IMR-90 (cell line): ENCODE results near the gene HOXC6. TPM values are rescaled to one million over a fixed set of nuclear protein-coding genes. Genes with fewer than 3 reads are reported as not detected.
A peak's percentile ranks its signal among the peaks of the same experiment; 100 is the strongest.

ENCODE experiments used
- ATAC-seq: fragments of 200-7000 bp; cut with Tn5 transposase; 2 replicates; pipeline ENCODE4 v1.9.1; 2020; ENCODE audit warnings: low read depth, mild to moderate bottlenecking, moderate library complexity
- BruUV-seq: library from RNA; stranded (reverse); fragments of 400-500 nt; replicated peaks from 2 replicates; lab custom pipeline; 2021; lab: Mats Ljungman, UMichigan
- CTCF ChIA-PET: fragments of 300-600 bp; formaldehyde crosslinking; extraction: SDS; loops from one replicate; lab custom pipeline; 2021; ENCODE audit warnings: antibody characterized with exemption; lab: Yijun Ruan, JAX
- POLR2A ChIA-PET: fragments of 300-600 bp; sonication (Branson Sonifier 250); formaldehyde crosslinking; loops from one replicate; lab custom pipeline; 2022; ENCODE audit warnings: antibody characterized with exemption; ENCODE audit not compliant: unreplicated experiment; lab: Charles Lee
- DNase-seq: peaks from one replicate; pipeline ENCODE4 v3.0.0; 2013
- H2AFZ ChIP-seq: replicated peaks from 2 replicates; pipeline ENCODE3; 2013; ENCODE audit warnings: low read length, mild to moderate bottlenecking; ENCODE audit not compliant: poor library complexity
- H2AK5ac ChIP-seq: 2 replicates; pipeline ENCODE4 v1.6.1; 2013; ENCODE audit warnings: low read depth, low read length, inconsistent platforms
- H2AK9ac ChIP-seq: replicated peaks from 2 replicates; pipeline ENCODE3; 2013; ENCODE audit warnings: mild to moderate bottlenecking, low read depth, low read length, moderate library complexity; ENCODE audit not compliant: poor library complexity
- H2BK120ac ChIP-seq: 2 replicates; pipeline ENCODE4 v1.6.1; 2013; ENCODE audit warnings: low read depth, low read length, inconsistent platforms
- H2BK15ac ChIP-seq: 3 replicates; pipeline ENCODE4 v1.6.1; 2013; ENCODE audit warnings: low read depth, low read length, inconsistent platforms
- H2BK20ac ChIP-seq: 2 replicates; pipeline ENCODE4 v1.6.1; 2013; ENCODE audit warnings: low read depth, mild to moderate bottlenecking, inconsistent platforms, low read length, moderate library complexity
- H2BK5ac ChIP-seq: 2 replicates; pipeline ENCODE4 v1.6.1; 2013; ENCODE audit warnings: mild to moderate bottlenecking, low read depth, low read length, inconsistent platforms; ENCODE audit not compliant: poor library complexity, severe bottlenecking
- H3K14ac ChIP-seq: replicated peaks from 2 replicates; pipeline ENCODE4 v1.6.1; 2013; ENCODE audit warnings: low read depth, low read length, inconsistent platforms
- H3K18ac ChIP-seq: 2 replicates; pipeline ENCODE4 v1.6.1; 2013; ENCODE audit warnings: low read depth, low read length, control low read depth
- H3K23ac ChIP-seq: 2 replicates; pipeline ENCODE4 v1.6.1; 2013; ENCODE audit warnings: low read depth, low read length, inconsistent platforms
- H3K27ac ChIP-seq: 2 replicates; pipeline ENCODE4 v1.5.1; 2013; ENCODE audit warnings: mild to moderate bottlenecking, control low read depth, low read length; ENCODE audit not compliant: insufficient read depth
- H3K27me3 ChIP-seq: 2 replicates; pipeline ENCODE4 v1.6.1; 2013; ENCODE audit warnings: low read length; ENCODE audit not compliant: control insufficient read depth, insufficient read depth
- H3K36me3 ChIP-seq: 2 replicates; pipeline ENCODE4 v1.6.1; 2013; ENCODE audit warnings: low read length, mixed read lengths; ENCODE audit not compliant: control insufficient read depth, insufficient read depth
- H3K4ac ChIP-seq: 2 replicates; pipeline ENCODE4 v1.6.1; 2013; ENCODE audit warnings: low read depth, low read length, inconsistent platforms
- H3K4me1 ChIP-seq: 2 replicates; pipeline ENCODE4 v1.6.1; 2013; ENCODE audit warnings: low read length, mixed read lengths; ENCODE audit not compliant: control insufficient read depth, insufficient read depth
- H3K4me2 ChIP-seq: 2 replicates; pipeline ENCODE4 v1.6.1; 2013; ENCODE audit warnings: low read depth, mild to moderate bottlenecking, control low read depth, low read length, moderate library complexity
- H3K4me3 ChIP-seq: 2 replicates; pipeline ENCODE4 v1.5.1; 2013; ENCODE audit warnings: low read depth, mild to moderate bottlenecking, control low read depth, low read length, moderate library complexity; ENCODE audit not compliant: insufficient read depth
- H3K56ac ChIP-seq: 2 replicates; pipeline ENCODE4 v1.6.1; 2013; ENCODE audit warnings: low read length, inconsistent platforms; ENCODE audit not compliant: insufficient read depth; ENCODE audit errors: extremely low read depth
- H3K79me1 ChIP-seq, 2 experiments: 2 replicates each; pipeline ENCODE4 v1.6.1; 2013; ENCODE audit warnings: low read length in 2 of 2, inconsistent platforms in 1 of 2, low read depth in 1 of 2
- H3K9ac ChIP-seq: 2 replicates; pipeline ENCODE4 v1.6.1; 2013; ENCODE audit warnings: low read depth, low read length, control low read depth
- H3K9me1 ChIP-seq: 2 replicates; pipeline ENCODE4 v1.6.1; 2013; ENCODE audit warnings: low read length, inconsistent platforms; ENCODE audit not compliant: insufficient read depth
- H3K9me3 ChIP-seq: 2 replicates; pipeline ENCODE4 v1.6.1; 2013; ENCODE audit warnings: low read length; ENCODE audit not compliant: control insufficient read depth, insufficient read depth
- H4K20me1 ChIP-seq: 2 replicates; pipeline ENCODE4 v1.6.1; 2013; ENCODE audit warnings: low read length, inconsistent platforms; ENCODE audit not compliant: insufficient read depth
- H4K5ac ChIP-seq: 2 replicates; pipeline ENCODE4 v1.6.1; 2013; ENCODE audit warnings: mild to moderate bottlenecking, low read depth, low read length, control low read depth
- H4K8ac ChIP-seq, 2 experiments: 2 replicates each; pipeline ENCODE4 v1.6.1; 2013; ENCODE audit warnings: low read depth in 2 of 2, low read length in 2 of 2, control low read depth in 1 of 2, inconsistent platforms in 1 of 2
- H4K91ac ChIP-seq: 2 replicates; pipeline ENCODE4 v1.6.1; 2013; ENCODE audit warnings: low read depth, low read length, inconsistent platforms; ENCODE audit not compliant: insufficient read depth
- CEBPB ChIP-seq: IDR thresholded peaks from 2 replicates; pipeline ENCODE4 v1.6.1; 2012; ENCODE audit warnings: low read depth, low read length, improper control_type of control experiment
- NFE2L2 ChIP-seq: fragments of 150-350 bp; IDR thresholded peaks from 2 replicates; pipeline ENCODE4 v1.6.1; 2016; ENCODE audit warnings: low read depth, mild to moderate bottlenecking, low read length
- WGBS, 2 experiments: methylation state at CpG; one replicate each; pipeline versions ENCODE4 v1.1.5 to v1.1.7; 2013; ENCODE audit warnings: missing lambda C conversion rate in 2 of 2; ENCODE audit not compliant: insufficient read length in 1 of 2; ENCODE audit errors: extremely low coverage in 2 of 2; 5-methylcytosine and 5-hydroxymethylcytosine counted together
- dilution Hi-C: fragments of 300-500 bp; cut with HindIII; formaldehyde crosslinking; loops from one replicate; pipeline ENCODE4 v1.14.3; 2018; ENCODE audit warnings: low sequenced_read_pairs; ENCODE audit not compliant: unreplicated experiment
- in situ Hi-C: fragments of 300-500 bp; cut with MboI; formaldehyde crosslinking; loops from 3 replicates; pipeline ENCODE4 v1.14.3; 2019; ENCODE audit warnings: low sequenced_read_pairs, inconsistent platforms, mixed read lengths
- intact Hi-C: fragments of 100-400 bp; cut with micrococcal nuclease; formaldehyde crosslinking; loops from 2 replicates; pipeline ENCODE4 v1.10.0; 2022
- polyA plus RNA-seq, 3 experiments: library from polyadenylated mRNA; depleted of rRNA; stranded (reverse); fragments of >200 nt; gene quantifications; 2 replicates each; pipeline ENCODE4 v1.2.3, GENCODE V29; 2012; ENCODE audit warnings: low replicate concordance in 1 of 3
- total RNA-seq: library from RNA; depleted of rRNA; stranded (reverse); fragments of >200 nt; gene quantifications from 2 replicates; pipeline ENCODE4 v1.2.3, GENCODE V29; 2012

The HOXC6 gene
- total and polyA plus RNA-seq, 2 of the 4 experiments (the other 2 are of a cell fraction) = 1.1 TPM; not detected in 1

DNA sequence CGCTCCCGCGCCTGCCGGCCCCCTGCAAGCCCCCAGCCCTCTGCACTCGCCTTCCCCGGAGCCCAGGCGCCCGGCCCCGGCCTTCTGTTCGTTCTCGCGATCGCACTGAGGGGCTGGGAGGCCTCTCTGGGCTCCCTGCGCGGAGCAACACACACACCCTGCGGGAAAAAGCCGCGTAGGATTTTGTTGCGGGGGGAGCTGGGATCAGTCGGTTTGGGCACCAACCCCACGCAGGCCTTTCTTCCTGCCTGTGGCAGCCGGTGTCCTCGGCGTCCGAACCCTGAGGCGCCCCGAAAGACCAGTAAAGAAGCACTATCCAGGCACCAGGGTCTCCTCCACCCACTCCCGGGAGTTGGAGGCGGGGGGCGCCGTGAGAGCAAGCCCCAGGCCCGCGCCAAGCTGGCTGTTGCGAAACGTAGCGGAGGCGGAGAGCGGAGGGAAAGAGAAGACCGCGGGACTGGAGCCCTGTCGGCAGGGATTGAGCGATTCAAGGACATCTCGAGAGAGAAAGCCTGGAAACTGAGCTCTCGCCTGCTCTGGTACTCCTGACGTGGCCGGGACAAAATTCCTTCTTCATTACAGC is 2.7 kb downstream of the HOXC6 start:
- DNase-seq = peak; percentile 19
- no peaks in the 10 kb centered on the region for H3K79me1 ChIP-seq
- BruUV-seq = no TSS peak
- H3K56ac ChIP-seq = no peak overlapping the region
- peaks cover 86% of the 10 kb centered on the region for H3K27me3 ChIP-seq
- H3K23ac ChIP-seq = no peak overlapping the region
- H2AFZ ChIP-seq = no peak overlapping the region
- H4K8ac ChIP-seq = no peak overlapping the region
- dilution Hi-C loops (no loop called here), intact Hi-C loops (no loop called here), in situ Hi-C loops (no loop called here)
- H3K4ac ChIP-seq = no peak overlapping the region
- H4K20me1 ChIP-seq = no peaks in the 10 kb centered on the region
- ATAC-seq = no peak
- no peak overlapping the region for H3K18ac ChIP-seq
- no peaks in the 10 kb centered on the region for H3K4me1 ChIP-seq
- TF ChIP-seq CEBPB (peak; percentile 54), NFE2L2 (no peak)
- no peak overlapping the region for H3K9ac ChIP-seq
- no peak overlapping the region for H4K5ac ChIP-seq
- no peaks in the 10 kb centered on the region for H3K9me1 ChIP-seq
- no peak overlapping the region for H2BK20ac ChIP-seq
- POLR2A ChIA-PET = no interaction called here
- peak overlapping the region; percentile 1 for H2AK9ac ChIP-seq
- no peaks in the 10 kb centered on the region for H3K36me3 ChIP-seq
- H2AK5ac ChIP-seq = no peak overlapping the region
- no peak overlapping the region for H2BK15ac ChIP-seq
- no peak overlapping the region for H2BK120ac ChIP-seq
- no peak overlapping the region for H3K4me3 ChIP-seq
- H2BK5ac ChIP-seq = no peak overlapping the region
- no peak overlapping the region for H4K91ac ChIP-seq
- H3K9me3 ChIP-seq = peaks cover 11% of the 10 kb centered on the region
- H3K14ac ChIP-seq = no peak overlapping the region
- 0 out of 2 replicates have a peak overlapping the region, but pooled peaks have one; percentile 27 for H3K4me2 ChIP-seq
- H3K27ac ChIP-seq = no peak overlapping the region
- CTCF ChIA-PET = no interaction called here
- 0% methylated on average over 3 of the region's 46 CpGs; no CpG with 5 or more reads in 1 of the 2 experiments for WGBS, 2 experiments
